ENCODE data around the gene UBE2O.
A peak's percentile ranks its signal among the peaks of the same experiment; 100 is the strongest.

Gene UBE2O

GRCh38 chr17:76414334-76415295 is 38.3 kb downstream of the UBE2O start:
- DNase-seq (ENCODE audit: low spot score), result no peak

GRCh38 chr17:76411247-76411646 is 41.7 kb downstream of the UBE2O start:
- no peak for DNase-seq (ENCODE audit: low spot score)

GRCh38 chr17:76410328-76410965 is 42.5 kb downstream of the UBE2O start:
- DNase-seq (ENCODE audit: low spot score), result no peak

- peak; percentile 56 for DNase-seq (ENCODE audit: low spot score)
Observed at GRCh38 chr17:76408037-76408849, 44.7 kb downstream of the UBE2O start.

- no peak for DNase-seq (ENCODE audit: low spot score)
Observed at GRCh38 chr17:76407509-76407908, 45.4 kb downstream of the UBE2O start.

- no peak for DNase-seq (ENCODE audit: low spot score)
Observed at GRCh38 chr17:76405967-76406647, 46.8 kb downstream of the UBE2O start.

GRCh38 chr17:76405607-76405966 is 47.4 kb downstream of the UBE2O start:
- DNase-seq (ENCODE audit: low spot score), result no peak

- no peak for DNase-seq (ENCODE audit: low spot score)
Observed at GRCh38 chr17:76404976-76405563, 47.9 kb downstream of the UBE2O start.

- no peak for DNase-seq (ENCODE audit: low spot score)
Observed at GRCh38 chr17:76404256-76404655, 48.7 kb downstream of the UBE2O start.

GRCh38 chr17:76402711-76403110 is 50.2 kb downstream of the UBE2O start:
- no peak for DNase-seq (ENCODE audit: low spot score)

- no peak for DNase-seq (ENCODE audit: low spot score)
Observed at GRCh38 chr17:76399175-76400172, 53.5 kb downstream of the UBE2O start.

- no peak for DNase-seq (ENCODE audit: low spot score)
Observed at GRCh38 chr17:76398523-76399174, 54.3 kb downstream of the UBE2O start.

- peak; percentile 88 for DNase-seq (ENCODE audit: low spot score)
Observed at GRCh38 chr17:76397687-76398522, 55.0 kb downstream of the UBE2O start.

- DNase-seq (ENCODE audit: low spot score), result no peak
Observed at GRCh38 chr17:76397184-76397583, 55.8 kb downstream of the UBE2O start.

- no peak for DNase-seq (ENCODE audit: low spot score)
Observed at GRCh38 chr17:76395980-76396379, 57.0 kb downstream of the UBE2O start.

GRCh38 chr17:76394166-76394565 is 58.8 kb downstream of the UBE2O start:
- no peak for DNase-seq (ENCODE audit: low spot score)

GRCh38 chr17:76391200-76391715 is 61.7 kb downstream of the UBE2O start:
- no peak for DNase-seq (ENCODE audit: low spot score)

- DNase-seq (ENCODE audit: low spot score), result no peak
Observed at GRCh38 chr17:76390003-76390421, 62.9 kb downstream of the UBE2O start.
